Measurements from ENCODE around the gene NAV3.
"Not testable (repeated sequence)": the region's sequence is repeated elsewhere in the genome, so short reads cannot be mapped to it uniquely, and the experiment has no call there.

NAV3 gene

DNA sequence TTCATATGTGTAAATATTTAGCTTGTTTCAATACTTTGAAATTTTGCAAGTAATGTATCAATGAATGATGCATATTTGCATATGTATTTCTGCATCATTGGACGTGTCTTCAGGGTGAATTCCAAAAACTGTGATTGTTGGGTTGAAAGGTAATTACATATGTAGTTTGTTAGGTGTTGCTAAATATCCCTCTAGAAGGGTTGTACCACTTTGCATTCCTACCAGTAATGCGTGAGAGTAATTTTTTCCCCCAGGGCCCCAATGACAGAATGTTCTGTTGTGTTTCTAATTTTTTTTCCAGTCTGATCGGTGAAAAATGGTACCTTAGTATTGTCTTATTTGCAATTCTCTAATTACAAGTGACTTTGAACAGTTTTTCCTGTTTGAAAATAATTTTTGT, 408.9 kb downstream of the NAV3 start:
- in situ Hi-C loops (cut with MboI; ENCODE audit: low sequenced_read_pairs): no loop called here

DNA sequence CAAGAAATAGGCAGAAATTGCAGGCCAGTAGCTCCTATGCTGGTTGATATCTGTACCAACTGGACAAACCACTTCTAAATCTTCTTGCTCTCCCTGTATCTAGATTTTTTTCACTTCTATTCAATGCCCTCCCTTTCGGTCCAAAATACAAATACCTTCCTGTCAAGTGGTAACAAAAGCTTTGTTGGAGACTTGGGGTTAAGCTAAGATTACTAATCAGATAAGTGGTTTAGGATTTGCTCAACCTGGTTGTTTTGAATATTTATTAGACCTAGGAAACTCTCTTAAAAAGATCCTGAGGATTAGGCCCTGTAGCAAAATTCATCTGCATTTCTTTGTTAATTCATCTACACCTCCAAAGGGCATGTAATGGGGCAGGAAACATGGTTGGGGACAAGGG, 410.1 kb downstream of the NAV3 start:
- in situ Hi-C loops (cut with MboI; ENCODE audit: low sequenced_read_pairs): no loop called here

DNA sequence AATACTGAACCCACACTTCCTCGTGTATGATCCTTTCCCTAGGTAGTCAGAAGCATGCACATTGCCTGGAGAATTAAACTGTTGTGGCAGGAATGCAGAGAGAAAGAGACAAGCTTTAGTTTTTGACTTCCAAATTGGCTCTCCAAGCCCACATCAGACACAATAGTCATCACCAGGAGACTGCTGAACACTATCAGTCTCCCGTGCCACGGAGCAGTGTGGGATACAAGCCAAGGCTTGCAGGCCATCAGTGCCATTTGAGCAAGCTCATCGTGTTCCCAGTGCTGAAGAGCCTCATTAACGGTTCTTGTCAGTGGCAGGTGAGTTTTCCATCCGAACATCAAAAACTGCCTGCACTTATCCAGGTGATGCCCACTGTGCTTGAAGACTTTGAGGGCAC, 410.8 kb downstream of the NAV3 start:
- in situ Hi-C loops (cut with MboI; ENCODE audit: low sequenced_read_pairs): no loop called here

DNA sequence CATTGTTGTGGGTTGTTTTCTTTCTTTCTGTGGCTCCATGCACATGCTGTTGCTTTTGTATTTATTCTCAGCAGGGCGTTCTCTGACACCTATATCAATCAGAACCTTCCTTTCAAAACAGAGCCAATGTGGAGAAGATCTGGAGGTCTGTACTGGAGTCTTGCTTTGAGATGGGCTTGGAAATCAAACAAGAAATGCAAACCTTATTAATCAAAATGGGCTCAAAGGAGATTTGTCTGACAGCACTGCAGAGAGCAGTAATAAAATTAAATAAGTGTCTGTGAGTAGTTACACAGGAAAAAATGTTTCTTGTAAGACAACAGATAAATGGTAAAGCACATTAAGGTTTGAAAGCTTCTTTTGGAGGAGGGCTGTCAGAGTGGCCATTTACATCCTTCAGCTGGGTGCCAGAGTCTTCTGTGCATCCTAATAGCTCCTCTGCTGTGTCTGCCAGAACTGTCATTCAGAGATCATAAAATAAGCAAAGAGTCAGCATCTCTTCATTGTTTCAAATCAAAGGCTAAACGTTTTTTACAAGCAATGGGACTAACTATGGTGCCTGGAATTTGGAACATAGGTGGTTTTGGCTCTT, 414.3 kb downstream of the NAV3 start:
- in situ Hi-C loops (cut with MboI; ENCODE audit: low sequenced_read_pairs): no loop called here

DNA sequence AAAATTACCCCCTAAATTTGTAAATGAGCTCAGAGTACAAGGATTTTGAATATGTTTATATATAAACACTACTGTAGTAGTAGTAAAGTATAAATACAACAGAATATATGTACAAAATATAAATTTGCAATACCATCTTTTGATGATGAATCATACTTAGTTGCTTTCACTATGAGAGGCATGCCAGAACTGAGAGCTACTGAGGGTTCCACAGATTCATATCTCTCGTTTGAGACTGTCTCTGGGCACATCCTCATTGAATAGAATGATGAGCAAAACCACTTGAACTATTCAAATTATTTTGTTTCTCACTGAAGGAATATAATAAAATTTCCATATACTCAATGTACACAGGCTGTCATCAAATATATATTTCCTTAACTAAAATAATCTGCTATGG, 417.6 kb downstream of the NAV3 start:
- in situ Hi-C loops (cut with MboI; ENCODE audit: low sequenced_read_pairs): no loop called here

DNA sequence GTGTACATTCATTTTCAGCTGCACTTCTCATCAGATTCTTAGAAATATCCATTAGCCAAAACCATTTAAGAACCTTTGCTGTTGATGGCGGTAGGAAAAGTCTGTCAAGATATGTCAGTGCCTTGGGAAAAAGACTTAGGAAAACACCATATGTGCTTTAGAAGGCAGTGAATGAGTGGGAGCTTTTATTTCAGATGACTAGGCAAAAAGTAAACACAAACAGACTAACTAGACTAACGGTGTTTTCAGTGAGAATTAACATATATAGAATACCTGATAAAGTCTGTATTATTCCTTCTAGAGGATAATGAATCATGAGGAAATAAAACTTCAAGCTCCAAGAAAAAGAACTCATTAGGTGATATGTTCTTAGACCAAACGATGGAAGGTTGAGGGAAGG, 418.9 kb downstream of the NAV3 start:
- in situ Hi-C loops (cut with MboI; ENCODE audit: low sequenced_read_pairs): no loop called here

DNA sequence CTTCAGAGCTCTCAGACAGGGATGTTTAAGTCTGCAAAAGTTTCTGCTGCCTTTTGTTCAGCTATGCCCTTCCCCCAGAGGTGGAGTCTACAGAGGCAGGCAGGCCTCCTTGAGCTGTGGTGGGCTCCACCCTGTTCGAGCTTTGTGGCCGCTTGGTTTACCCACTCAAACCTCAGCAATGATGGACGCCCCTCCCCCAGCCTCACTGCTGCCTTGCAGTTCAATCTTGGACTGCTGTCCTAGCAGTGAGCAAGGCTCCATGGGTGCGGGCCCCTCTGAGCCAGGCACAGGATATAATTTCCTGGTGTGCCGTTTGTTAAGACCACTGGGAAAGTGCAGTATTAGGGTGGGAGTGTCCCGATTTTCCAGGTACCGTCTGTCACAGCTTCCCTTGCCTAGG, 427.0 kb downstream of the NAV3 start:
- in situ Hi-C loops (cut with MboI; ENCODE audit: low sequenced_read_pairs): not testable (repeated sequence)

DNA sequence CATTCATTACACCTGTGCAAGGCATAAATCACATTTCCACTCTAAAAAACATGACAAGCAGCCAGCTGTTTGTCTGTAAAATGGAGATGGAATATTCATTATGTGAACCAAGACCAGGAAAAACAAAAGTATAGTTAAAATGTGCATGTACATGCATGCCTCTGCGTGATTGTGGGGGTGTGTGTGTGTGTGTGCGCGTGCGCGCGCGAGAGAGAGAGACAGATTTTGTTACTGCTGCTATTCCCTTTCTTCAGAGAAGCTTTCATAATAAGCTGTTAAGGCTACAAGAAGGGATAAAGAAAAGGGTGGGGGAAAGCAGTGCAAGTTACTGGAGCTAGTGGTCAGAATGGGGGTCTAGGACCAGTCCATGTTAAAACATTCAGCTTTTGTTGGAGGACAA, 430.3 kb downstream of the NAV3 start:
- in situ Hi-C loops (cut with MboI; ENCODE audit: low sequenced_read_pairs): no loop called here

DNA sequence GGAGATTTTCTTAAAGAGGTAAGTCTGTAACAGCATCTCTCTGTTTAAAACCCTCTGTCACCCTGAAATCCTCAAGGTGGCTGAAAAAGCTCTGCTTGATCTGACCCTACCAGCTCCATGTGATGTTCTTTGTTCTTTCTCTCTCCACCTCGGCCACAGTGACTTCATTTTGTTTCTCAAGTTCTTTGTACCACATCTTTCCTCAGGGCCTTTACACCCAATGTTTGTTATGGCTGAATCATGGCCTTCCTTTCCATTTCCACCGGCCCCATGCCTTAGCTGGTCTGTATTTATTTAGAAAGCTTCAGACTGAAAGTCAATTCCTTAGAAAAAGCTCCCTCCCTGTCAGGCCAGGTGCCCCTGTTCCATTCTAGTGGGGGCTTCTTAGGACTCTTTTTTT, 431.2 kb downstream of the NAV3 start:
- in situ Hi-C loops (cut with MboI; ENCODE audit: low sequenced_read_pairs): no loop called here

All from HL-60/S4 treated with phorbol 12-myristate 13-acetate at 8.2 ng/mL for 4 days and 3 days (cell line).